Hypothalamus (tissue), 51 donors: ENCODE measurements around the gene ST3GAL4.
A peak's percentile ranks its signal among the peaks of the same experiment; 100 is the strongest.

Source experiments
- DNase-seq, 51 donors: peaks; one replicate each; lab custom pipeline; 2025; lab: John Stamatoyannopoulos, UW

ST3GAL4 gene

DNA sequence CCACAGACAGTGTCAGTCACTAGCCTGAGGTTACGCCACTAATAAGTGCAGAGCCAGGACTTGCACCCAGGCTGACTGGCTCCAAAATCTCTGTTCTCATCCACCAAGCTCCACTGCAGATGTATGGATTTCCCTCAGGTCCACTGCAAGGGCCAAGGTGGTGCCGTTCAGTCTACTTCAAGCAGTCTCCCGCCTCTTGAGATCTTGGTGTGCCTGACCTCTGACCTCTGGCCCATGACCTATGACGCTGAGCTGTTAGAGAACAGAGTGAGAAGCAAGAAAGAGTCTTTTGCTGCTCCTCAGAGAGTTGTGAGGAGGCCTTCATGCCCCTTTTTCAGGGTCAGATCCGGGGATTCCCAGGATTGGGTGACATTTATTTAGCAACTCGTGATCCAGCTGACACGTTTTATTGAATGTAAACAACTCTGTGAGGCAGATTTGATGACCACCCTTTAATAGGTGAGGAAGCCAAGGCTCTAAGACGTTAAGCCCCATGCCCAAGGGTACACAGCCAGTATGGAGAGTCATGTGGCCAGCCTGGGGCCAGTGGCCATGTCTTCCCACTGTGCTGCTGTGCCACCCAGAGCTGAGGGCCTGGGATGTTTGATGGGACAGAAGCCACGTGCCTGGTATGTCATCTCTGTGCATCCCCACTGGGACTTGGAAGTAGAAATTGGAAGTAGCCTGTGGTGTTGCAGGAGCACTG, 26.4 kb upstream of the ST3GAL4 start:
- no peak for DNase-seq

DNA sequence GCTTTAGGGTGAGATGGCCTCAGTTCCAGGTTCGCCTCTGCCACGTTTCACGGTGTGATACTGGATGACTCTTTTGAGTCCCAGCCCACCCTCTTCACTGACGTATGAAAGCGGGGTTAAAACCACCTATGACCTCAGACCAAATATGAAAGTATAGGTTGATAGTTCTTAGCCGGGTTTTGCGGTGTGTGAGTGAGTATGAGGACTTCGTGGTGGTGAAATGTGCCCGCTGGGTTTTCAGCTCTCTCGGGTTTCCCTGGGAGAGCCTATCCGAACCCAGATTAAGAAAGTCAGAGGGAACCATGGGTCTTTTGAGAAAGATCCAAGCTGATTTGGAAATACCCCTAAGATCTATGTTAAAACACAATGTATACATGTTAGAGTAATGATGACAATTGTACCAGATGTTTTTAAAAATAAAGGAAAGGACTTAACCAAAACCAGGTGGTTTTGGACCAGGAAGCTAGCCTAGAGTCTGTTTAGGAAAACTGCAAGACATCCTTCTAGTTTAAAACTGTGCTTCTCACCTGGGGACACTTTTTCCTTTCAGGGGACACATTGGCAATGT, 25.8 kb upstream of the ST3GAL4 start:
- DNase-seq = no peak

DNA sequence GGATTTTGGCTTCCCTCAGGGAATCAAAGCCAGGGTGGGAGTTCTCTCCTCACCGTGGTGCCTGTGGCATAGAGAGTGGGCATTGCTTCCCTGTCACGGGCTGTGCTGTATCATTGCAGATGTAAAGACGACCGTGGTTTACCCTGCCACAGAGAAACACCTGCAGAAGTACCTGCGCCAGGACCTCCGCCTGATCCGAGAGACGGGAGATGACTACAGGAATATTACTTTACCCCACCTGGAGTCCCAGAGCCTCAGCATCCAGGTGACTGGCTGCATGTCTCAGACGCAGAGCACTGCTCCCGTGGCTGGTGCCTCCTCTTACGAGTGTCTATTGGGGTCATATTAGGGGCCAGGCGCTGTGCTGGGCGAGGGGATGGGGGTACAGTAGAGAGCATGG, 24.2 kb upstream of the ST3GAL4 start:
- DNase-seq = no peak

DNA sequence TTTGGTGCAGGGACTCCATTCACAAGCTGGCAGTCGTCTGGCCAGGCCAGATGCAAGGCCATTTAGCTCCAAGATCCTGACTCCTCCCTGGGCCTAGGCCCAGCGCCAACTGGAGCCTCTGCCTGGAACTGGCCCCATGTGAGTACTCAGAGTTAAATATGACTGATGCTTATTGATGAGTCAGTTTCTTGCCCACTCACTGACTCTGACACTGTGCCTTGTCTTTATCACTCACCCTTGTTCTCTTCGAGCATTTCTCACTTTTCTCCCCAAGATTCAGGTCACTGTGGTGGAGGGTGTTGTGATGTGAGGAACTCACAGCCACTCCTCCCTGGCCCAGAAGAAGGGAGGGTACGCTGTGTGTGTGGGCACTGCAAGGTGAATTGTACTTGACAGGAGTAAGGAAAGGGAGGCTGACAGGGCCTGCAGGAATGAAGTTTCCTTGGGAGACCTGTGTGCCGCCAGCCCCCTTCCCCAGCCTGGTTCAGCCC, 23.2 kb upstream of the ST3GAL4 start:
- DNase-seq = peak in 15 of 51 donors; percentile 8 to 49 (median 29)

DNA sequence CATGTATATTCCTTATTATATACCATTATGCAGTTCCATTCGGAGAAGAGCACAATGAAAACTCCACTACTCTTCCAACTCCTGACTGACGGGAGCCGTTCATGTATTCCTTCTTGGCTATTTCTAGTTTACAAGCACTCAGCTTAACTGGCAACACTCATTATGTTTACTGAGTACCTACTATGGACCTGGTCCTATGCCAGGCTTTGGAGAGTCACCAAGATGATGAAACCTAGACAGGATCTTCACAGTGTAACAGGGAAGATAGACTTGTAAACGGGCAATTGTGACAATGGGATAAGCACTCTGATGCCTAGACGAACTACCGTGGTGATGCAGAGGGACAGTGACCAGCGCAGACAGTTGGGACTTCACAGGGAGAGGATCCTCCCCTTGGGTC, 22.3 kb upstream of the ST3GAL4 start:
- DNase-seq = no peak

DNA sequence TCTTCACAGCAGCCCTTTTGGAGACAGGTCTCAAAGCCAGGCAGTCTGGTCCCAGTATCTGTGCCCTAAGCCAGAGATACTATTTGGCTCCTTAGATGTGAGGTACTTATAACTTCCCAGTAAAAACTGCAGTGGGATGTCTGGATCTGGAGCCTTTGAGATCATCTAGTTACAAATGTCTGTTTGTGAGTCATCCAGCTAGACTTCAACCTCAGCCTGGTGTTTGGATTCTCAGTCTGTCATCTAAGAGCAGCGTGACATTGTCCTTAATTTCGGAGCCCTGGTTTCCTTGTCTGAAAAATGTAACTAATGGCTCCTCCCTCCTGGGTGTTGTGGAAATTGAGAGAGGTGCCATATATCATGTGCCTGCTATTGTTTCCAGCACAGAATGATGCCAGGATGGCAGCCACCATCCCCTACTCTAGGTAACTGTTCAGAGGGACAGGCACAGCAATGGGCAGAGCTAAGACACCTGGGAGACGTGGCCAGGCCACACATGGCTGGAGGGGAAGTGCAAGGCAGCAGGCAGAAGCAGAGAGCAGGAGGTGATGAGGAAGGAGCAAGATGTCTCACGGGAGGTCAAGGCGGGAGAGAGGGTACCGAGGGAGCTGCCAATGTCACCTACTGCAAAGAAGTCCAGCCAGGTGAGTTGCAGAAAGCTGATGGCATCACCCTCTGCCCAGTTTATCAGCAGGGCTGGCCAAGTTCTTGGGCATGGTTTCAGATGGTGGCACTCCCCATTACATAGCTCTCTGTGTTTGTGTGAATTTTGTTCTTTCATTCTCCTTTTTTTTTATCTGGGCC, 20.6 kb upstream of the ST3GAL4 start:
- no peak for DNase-seq

DNA sequence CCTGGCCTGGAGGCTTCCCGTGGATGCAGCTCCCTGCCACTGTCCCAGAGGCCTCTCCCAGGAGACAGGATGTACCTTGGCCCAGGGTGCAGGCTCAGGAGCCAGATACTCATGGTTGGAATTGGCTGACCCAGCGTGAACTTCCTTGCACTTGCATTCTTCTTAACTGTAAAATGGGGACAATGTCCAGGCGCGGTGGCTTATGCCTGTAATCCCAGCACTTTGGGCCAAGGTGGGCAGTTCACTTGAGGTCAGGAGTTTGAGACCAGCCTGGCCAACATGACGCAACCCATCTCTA, 20.1 kb upstream of the ST3GAL4 start:
- DNase-seq = no peak

DNA sequence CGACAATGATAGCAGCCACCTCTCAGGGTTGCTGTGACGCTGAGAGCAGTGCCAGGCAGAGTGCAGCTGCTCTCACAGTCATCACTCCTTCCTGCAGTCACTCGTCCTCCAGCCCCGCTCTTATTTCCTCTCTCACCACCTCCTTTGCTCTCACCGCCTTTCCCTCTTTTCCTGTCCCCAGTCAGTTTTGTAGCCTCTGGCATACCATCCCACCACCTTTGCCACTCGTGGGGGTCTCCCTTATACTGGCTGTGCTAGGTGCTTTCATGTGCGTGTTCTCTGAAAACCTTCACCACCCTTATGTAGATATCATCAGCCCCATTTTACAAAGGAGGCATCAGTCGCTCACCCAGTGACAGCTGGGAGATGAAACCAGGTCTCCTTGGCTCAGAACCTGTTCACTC, 19.3 kb upstream of the ST3GAL4 start:
- DNase-seq = no peak

DNA sequence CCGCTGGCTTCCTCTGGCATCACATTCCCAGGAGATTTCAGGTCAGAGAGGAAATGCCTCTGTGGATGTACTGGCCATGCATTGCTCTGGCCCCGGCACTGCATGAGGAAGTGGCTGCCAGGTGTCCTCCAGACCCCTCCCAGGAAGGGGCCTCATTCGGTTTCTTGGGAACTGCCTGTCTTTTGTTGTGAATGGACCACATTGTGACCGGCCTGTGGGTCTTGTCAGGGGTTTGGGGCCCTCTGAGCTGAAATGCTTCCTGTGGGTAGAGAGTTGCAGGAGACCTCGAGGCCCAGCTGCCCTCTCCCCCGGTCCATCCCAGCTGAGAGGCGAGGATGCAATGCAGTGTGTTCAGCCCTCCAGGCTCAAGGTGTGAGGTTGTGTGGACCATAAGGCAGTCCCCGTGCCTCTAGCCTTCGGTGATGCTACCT, 18.8 kb upstream of the ST3GAL4 start:
- DNase-seq = no peak

DNA sequence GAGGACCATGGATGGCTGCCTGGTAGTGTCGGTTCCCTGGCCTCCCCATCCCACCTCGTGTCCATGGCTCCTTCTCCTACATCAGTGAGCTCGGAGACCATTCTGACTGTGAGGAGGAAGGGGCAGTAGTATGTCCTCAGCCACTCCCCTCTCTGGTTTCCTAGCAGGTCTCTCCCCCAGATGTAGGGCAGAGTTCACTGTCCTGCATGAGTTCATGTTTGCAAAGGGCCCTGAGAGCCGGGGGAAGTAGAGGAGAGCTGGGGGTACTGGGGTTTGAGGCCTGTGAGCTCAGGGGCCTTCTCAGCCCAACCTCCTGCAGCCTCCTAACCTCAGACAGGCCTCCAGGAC, 18.4 kb upstream of the ST3GAL4 start:
- no peak for DNase-seq

DNA sequence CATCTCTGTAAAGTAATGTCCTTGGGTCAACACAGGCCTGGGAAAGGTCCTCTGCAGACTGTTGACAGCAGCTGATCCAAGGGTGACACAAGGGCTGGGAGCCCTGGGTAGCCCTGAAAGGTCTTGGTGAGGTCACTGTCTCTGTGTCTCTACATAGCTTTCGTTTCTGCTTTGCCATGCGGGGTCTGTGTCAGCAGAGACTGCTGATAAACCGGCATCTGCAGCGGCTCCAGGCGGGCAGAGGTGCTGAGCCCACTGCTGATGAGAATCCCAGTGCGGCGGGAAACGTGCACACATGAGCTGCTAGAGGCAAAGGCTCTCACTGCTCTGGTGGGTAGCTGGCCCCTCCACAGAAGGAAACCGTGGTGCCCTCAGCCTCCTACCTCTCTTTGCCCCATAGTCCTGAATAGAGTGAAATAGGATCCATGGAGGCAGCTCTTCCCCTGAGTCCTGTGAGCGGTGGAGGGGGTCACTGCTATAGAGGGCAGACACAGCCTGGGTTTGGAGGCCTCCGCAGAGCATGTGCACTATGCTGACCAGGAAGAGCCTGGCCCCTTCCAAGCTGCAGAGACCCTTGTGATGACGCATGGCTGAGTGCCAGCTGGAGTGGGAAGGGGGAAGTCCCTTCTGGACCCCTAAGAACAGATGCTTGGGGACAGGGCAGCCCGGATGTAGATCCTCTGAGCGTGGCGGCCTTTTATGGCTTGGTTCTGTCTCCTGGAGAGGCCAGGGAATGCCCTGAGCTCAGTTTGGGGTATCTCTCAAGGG, 17.8 kb upstream of the ST3GAL4 start:
- DNase-seq = no peak

DNA sequence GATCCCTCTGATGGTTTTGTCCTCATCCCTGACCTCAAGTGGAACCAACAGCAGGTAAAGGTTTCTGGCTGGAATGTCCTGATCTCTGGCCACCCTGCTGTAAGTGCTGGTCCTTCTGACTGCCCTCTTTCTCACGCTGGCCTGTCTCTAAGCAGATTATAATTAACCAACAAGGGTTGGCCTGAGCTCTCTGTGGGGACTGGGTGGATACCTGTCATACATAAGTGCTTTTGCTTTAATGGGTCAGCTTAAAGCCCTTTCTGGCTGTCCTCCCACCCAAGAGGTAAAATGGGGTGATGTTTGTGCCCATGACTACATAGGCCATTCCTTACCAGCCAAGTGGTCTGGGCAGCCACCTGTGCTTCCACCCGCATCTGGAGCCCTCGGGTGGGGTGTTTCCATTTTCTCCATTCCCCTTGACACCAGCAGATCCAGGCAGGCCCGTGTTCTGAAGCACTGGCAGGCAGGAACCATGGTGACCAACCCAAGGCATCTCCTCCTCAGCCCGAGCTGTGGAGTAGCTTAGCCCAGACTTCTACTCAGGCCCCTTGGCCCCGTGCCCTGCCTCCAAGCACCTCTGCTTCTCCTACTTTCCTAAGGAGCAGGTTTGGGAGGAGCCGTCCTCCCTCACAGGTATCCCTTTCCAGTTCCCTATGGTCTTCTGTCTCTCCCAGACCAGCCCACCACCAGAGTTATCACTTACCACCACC, 17.0 kb upstream of the ST3GAL4 start:
- no peak for DNase-seq

DNA sequence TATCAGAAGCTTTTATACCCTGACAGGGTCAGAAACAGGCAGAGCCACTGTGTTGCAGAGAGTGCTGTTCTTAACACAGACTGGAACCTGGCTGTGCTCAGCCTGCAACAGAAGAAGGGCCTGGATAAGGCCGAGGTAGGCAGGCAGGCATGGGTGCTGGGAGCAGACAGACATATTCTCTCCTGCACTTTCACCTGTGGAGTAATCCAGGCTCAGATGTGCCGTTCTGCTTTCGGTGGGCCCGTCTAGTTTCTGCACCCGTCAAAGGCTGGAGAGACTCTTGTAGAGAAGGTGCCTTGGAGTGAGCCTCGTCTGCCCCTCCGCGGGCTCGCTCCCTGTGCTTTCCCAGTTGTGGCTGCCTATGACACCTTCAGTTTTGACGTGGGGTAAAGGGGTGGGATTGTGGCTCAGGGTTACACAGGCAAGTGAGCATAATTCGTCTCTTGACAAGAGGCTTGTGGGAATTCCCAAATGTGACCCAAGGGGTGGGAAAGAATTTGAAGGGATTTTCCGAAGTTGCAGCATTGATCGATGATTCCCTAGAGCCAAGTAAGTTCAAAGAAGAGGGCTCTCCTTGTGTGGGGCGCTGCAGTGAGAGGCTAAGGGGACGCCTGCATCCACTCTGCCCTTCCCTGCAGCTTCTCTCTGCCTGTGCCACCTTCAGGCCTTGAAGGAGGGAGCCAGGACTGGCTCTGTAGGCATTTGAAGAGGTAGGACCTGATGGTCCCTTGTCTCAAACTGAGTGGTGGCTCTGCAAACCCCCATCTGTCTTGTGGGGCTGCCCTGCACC, 16.2 kb upstream of the ST3GAL4 start:
- no peak for DNase-seq

DNA sequence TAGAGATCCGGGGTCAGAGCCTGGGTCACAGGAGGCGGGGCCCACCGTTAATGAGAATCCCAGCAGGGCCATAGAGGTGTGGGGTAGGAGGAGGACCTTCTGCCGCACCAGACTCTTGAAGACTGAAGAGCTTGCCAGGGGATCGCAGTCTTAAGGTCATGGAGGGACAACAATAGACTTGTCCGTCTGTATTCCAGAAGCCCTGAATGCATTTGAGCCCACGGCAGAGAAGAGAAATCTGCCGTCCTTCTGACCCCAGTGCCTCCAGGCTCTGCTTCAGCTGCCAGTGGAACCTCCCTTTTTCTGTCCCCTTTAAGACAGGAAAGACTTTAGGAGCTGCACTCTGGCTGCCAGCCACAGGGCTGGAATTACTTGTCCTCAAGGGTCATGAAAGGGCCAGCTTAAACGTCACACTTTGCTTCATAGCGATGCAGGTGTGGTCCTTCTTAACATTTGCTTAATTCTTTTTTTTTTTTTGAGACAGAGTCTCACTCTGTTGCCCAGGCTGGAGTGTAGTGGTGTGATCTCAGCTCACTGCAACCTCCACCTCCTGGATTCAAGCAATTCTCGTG, 15.5 kb upstream of the ST3GAL4 start:
- DNase-seq = no peak

DNA sequence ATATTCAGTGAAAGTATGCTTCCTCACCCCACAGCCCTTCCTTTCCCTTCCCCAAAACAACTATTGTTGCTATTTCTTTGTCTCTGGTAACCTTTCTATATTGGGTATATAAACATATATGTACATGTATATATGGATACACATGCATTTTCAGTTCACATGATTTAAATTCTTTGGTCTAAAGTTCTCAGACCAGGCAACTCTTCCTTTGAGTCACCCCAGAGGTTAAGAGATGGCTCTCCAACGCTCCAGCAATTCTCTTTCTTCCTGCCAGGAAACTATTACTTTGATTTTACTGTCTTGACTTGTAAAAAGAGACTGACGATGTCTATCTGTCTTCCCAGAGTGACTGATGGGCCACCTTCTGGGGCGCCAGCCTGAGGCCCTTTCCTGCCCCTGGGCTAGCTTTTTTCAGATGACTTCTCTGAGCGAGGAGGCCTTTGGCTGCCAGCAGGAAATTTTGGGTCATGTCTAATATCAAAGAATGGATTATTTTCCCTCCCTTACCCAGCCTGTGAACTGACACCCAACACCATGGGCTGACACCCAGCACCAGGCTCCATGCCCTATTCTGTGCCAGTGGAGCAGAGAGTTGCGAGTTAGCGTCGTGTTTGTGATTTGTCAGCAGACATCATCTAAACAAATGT, 14.4 kb upstream of the ST3GAL4 start:
- no peak for DNase-seq

DNA sequence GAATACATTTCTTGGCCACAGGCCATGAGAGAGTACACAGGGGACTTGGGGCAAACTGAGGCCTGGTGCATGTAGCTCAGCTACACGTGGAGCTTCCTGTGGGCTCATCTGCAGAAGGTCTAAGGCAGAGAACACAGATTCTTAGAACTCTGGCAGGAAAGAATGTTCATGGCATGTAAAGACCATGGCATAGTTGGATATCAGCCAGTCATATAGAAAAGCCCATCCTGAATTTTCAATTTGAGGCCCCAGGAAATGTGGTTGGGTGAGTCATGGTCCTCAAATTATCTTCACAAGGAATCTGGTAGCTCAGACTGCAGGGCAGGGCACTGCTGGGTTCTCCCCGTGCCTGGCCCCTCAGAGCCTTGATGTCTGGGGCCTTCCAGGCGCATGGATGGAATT, 13.7 kb upstream of the ST3GAL4 start:
- DNase-seq = no peak

DNA sequence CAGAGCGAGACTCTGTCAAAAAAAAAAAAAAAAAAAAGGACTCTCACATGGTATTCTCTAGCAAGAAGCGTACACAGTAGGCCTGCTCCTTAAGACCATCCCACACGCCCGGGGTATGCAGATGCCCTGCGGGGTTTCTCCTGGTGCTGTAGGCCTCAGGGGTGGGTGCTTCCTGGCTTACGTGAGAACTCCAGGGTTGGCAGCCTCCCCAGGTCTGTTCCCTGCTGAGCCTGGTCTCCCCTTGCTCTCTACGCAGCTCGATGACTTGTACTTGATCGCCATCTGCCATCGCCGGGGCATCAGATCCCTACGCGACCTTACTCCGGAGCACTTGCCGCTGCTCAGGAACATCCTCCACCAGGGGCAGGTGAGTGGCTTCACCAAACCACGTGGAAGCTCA, 12.4 kb upstream of the ST3GAL4 start:
- no peak for DNase-seq

DNA sequence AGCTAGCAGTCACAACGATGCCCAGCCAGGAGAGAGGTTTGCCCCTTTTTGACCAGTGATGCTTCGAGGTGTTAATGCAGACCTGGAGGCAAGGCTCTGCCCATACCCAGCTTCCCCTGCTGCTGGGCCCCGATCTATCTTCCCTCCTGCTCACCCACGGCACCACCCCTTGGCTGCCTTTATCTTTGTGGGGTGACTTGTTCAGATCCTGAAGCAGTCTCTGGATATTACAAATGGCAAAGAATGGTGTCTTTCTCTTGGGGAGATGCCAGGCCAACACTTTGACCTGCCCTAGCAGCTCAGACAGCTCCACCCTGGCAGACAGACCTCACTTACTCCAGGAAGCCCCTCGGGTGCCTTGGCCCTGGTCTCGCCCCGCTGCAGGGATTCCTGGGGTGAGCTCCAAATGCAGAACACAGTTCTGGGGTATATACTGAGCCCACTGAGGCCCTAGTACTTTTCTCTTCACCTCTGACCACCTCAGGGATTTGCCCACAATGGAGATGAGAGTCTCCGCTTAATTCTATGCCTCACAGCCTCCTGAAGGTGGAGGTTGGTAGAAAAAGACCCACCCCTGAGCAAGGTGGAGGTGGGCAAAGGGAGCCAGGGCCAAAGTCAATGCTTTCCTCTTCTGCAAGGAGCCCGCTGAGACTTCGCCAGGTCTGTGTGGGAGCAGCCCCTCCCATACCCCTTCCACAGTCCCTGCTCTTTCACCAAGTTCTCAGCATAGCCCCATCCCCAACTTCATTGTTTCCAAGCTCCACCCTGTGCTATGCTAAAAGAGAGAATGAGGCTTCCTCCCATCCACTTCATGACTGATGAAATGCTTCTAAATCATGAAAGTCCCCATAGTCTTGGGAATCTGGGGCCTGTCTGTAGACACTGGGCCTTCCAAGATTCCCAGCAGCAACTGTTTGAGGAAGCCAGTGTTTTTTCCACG, 11.1 kb upstream of the ST3GAL4 start:
- no peak for DNase-seq
